ENCODE measurements around the gene TMOD1. TPM values are rescaled to one million over a fixed set of nuclear protein-coding genes. Genes with fewer than 3 reads are reported as not detected.

The TMOD1 gene
- total and polyA plus RNA-seq, 10 of the 15 experiments (the other 5 are each of a cell fraction or from before 2014, with no cell fraction given): 4.0 to 44.1 (median 15.4) TPM

DNA sequence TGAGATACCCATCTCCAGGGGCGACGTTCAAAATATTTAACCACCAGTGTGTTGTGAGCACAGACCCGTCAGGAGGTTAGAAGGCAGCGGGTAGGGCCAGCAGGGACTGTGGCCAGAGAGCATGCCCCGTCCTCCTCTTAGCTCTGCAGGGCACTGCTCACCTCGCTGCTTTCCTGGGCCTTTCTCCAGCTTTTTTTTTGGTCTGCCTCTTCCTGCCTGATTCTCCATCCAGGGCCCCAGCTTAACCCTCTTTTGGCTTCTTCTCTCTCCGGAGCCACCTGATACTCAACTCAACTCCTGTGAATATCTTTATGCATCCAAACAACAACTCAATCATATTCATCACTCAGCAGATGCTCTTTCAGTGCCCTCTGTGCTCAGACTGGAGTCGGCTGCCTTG, 44.0 kb downstream of the TMOD1 start (continued):
- TF ChIP-seq SKIL (IDR thresholded peaks at IDR 0.05; ENCODE audit: low read depth, poor library complexity, severe bottlenecking) (no peak), POLR2AphosphoS5 (IDR thresholded peaks at IDR 0.05; ENCODE audit: low read length) (no peak), STAT1 (conservative IDR thresholded peaks at IDR 0.05) (no peak), TAF1 (IDR thresholded peaks at IDR 0.05; ENCODE audit: borderline replicate concordance, low read depth, low read length) (no peak), ESRRA (IDR thresholded peaks at IDR 0.05; ENCODE audit: low read length) (no peak)

DNA sequence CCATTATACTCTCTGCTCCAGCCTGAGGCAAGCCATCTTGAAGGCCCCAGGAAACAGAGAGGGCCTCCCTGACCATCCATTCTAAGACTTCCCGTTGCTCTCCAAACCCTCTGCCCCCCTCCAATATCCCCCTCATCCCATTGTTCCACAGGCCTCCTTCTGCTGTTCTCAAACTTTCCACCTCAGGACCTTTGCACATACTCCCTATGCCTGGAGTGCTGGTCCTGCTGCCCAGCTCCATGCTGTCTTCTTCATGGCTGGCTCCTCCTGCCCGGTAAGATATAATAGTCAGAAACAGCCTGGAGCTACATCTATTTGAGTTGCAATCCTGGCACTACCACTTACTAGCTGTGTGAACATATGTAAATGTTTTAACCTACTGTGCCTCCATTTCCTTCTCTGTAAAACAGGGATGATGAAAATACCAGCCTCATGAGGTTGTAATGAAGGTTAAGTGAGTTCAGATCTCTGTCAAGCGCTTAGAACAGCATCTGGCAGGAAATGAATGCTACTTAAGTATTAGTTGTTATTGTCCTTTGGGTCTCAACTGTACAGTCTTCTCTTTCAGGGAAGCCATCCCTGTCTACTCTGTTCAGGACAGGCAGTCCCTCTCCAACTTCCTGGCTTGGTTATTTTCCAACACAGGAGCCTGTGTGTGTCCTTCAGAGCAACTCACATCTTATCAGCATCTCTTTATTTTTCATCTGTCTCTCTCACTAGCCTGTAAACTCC, 45.8 kb downstream of the TMOD1 start:
- no peak overlapping the region for H3K9ac ChIP-seq (ENCODE audit: control insufficient read depth, insufficient read depth, low read length)
- H2AFZ ChIP-seq (ENCODE audit: control insufficient read depth, low read depth, low read length): no peak overlapping the region
- TF ChIP-seq IKZF1 (conservative IDR thresholded peaks at IDR 0.05) (no peak), CBX3 (IDR thresholded peaks at IDR 0.05; ENCODE audit: borderline replicate concordance, low read depth) (no peak)
- BruUV-seq (replicated peaks): no TSS peak
- SMC1A ChIA-PET (ENCODE audit: uncharacterized antibody, unreplicated experiment): interaction anchor here (1.0 to 3.0 kb wide), 4 partner anchors 14 to 78 kb away, joined by 3 to 13 read pairs (median 4); no protein-coding TSS in a partner anchor
- RAD21 ChIA-PET (ENCODE audit: unreplicated experiment): interaction anchor here (1.9 kb wide), 1 partner anchor 78 kb away, joined by 4 read pairs; no protein-coding TSS in a partner anchor
- POLR2A ChIA-PET: no interaction called here
- no peaks in the 10 kb centered on the region for H3K27me3 ChIP-seq (replicated peaks in 1 of 2; ENCODE audit: control insufficient read depth in 2 of 2, insufficient read depth in 2 of 2, low read length in 1 of 2)
- in situ Hi-C loops (cut with MboI) (no loop called here), intact Hi-C loops (cut with micrococcal nuclease; ENCODE audit: unreplicated experiment) (no loop called here)
- CTCF ChIA-PET: interaction anchor here (1.2 to 2.7 kb wide), 3 partner anchors 12 to 79 kb away, joined by 3 to 10 read pairs (median 4); no protein-coding TSS in a partner anchor
- no peak for DNase-seq (ENCODE audit: low read depth, low spot score)
- FAIRE-seq: no peak
- H3K4me2 ChIP-seq (ENCODE audit: control insufficient read depth, insufficient read depth): no peak overlapping the region
- WGBS (ENCODE audit: insufficient coverage, insufficient replicate concordance, low lambda C conversion rate, missing lambda C conversion rate): 42% methylated on average over 3 of the region's 3 CpGs
- H3K9me3 ChIP-seq (replicated peaks; ENCODE audit: control insufficient read depth, insufficient read depth, low read length): no peaks in the 10 kb centered on the region
- no peak overlapping the region for H3K27ac ChIP-seq (ENCODE audit: control insufficient read depth, insufficient read depth)
- peaks cover 6 to 8% of the 10 kb centered on the region in 2 experiments for H3K36me3 ChIP-seq (ENCODE audit: control insufficient read depth in 2 of 2, insufficient read depth in 2 of 2, low read length in 1 of 2)
- no peaks in the 10 kb centered on the region for H3K4me1 ChIP-seq (ENCODE audit: control insufficient read depth, insufficient read depth, low read length)
- no peak for ATAC-seq
- H4K20me1 ChIP-seq (ENCODE audit: control insufficient read depth, insufficient read depth): no peaks in the 10 kb centered on the region
- no peak overlapping the region for H3K4me3 ChIP-seq
- H3K79me2 ChIP-seq (ENCODE audit: control insufficient read depth, insufficient read depth, low read length): no peaks in the 10 kb centered on the region
